Fibroblast of lung (primary cell): ENCODE data around the gene APBA1. TPM values are rescaled to one million over a fixed set of nuclear protein-coding genes. Genes with fewer than 3 reads are reported as not detected.
A peak's percentile ranks its signal among the peaks of the same experiment; 100 is the strongest.

ENCODE experiments used
- DNase-seq, 2 donors: peaks; one replicate each; pipeline versions ENCODE4 v3.0.0 to v3.0.0-alpha.2; 2010; ENCODE audit warnings: low read depth in 2 of 2
- H2AFZ ChIP-seq: 2 replicates; pipeline ENCODE4 v1.5.1; 2012; ENCODE audit warnings: low read length, control low read depth, inconsistent platforms
- H3K27ac ChIP-seq: 2 replicates; pipeline ENCODE4 v1.5.1; 2011; ENCODE audit warnings: low read length, control low read depth; ENCODE audit not compliant: insufficient read depth
- H3K27me3 ChIP-seq: 2 replicates; pipeline ENCODE4 v1.5.1; 2011; ENCODE audit warnings: mild to moderate bottlenecking, low read length; ENCODE audit not compliant: control insufficient read depth, insufficient read depth
- H3K36me3 ChIP-seq: 2 replicates; pipeline ENCODE4 v1.5.1; 2011; ENCODE audit warnings: low read length; ENCODE audit not compliant: control insufficient read depth, insufficient read depth
- H3K4me1 ChIP-seq: 2 replicates; pipeline ENCODE4 v1.5.1; 2011; ENCODE audit warnings: low read length; ENCODE audit not compliant: control insufficient read depth, insufficient read depth; ENCODE audit errors: extremely low read depth
- H3K4me2 ChIP-seq: 2 replicates; pipeline ENCODE4 v1.5.1; 2011; ENCODE audit warnings: low read length, control low read depth; ENCODE audit not compliant: insufficient read depth; ENCODE audit errors: extremely low read depth
- H3K4me3 ChIP-seq, 4 experiments: fragments of 200-600 bp in 1 of 4; sonication (generic) in 1 of 4; replicated peaks in 1 of 4; 2 replicates each; pipeline ENCODE4 v1.5.1; 2011 to 2016; ENCODE audit warnings: low read length in 4 of 4, low read depth in 3 of 4, mild to moderate bottlenecking in 3 of 4, control low read depth in 2 of 4, inconsistent platforms in 1 of 4, mixed read lengths in 1 of 4; ENCODE audit not compliant: insufficient read depth in 1 of 4; ENCODE audit errors: control extremely low read depth in 1 of 4
- H3K79me2 ChIP-seq: 2 replicates; pipeline ENCODE4 v1.5.1; 2012; ENCODE audit warnings: mild to moderate bottlenecking, low read length, inconsistent platforms; ENCODE audit not compliant: control insufficient read depth, insufficient read depth
- H3K9ac ChIP-seq: 2 replicates; pipeline ENCODE4 v1.5.1; 2011; ENCODE audit warnings: mild to moderate bottlenecking, low read length, control low read depth; ENCODE audit not compliant: insufficient read depth
- H3K9me3 ChIP-seq: 2 replicates; pipeline ENCODE4 v1.5.1; 2012; ENCODE audit warnings: low read depth, low read length; ENCODE audit not compliant: control insufficient read depth, insufficient read depth
- H4K20me1 ChIP-seq: 2 replicates; pipeline ENCODE4 v1.5.1; 2011; ENCODE audit warnings: low read length; ENCODE audit not compliant: control insufficient read depth, insufficient read depth; ENCODE audit errors: extremely low read depth
- EZH2 ChIP-seq: IDR thresholded peaks from 2 replicates; pipeline ENCODE4 v1.5.1; 2012; ENCODE audit warnings: low read length, control low read depth, mild to moderate bottlenecking; ENCODE audit errors: missing control alignments
- polyA plus RNA-seq, 2 donors: library from polyadenylated mRNA; depleted of rRNA in 1 of 2; stranded (reverse) in 1 of 2; unstranded in 1 of 2; fragments of >200 nt; gene quantifications; 2 replicates each; pipeline ENCODE4 v1.2.1, GENCODE V29; 2011 to 2012; ENCODE audit warnings: missing spikeins in 1 of 2
- total RNA-seq: library from RNA; depleted of rRNA; stranded (reverse); fragments of >200 nt; gene quantifications from 2 replicates; pipeline ENCODE4 v1.2.1, GENCODE V29; 2014
- TF ChIP-seq, protein P1 (sequence below), 2 donors: IDR thresholded peaks in 1 of 2; conservative IDR thresholded peaks in 1 of 2; 1 replicate in 1 of 2; 2 replicates in 1 of 2; pipeline ENCODE4 v1.5.1; 2011 to 2012; ENCODE audit warnings: low read length in 2 of 2, control low read depth in 1 of 2, inconsistent platforms in 1 of 2, low read depth in 1 of 2, mild to moderate bottlenecking in 1 of 2

Gene APBA1
- total and polyA plus RNA-seq, 2 donors (not counting 1 experiment from before 2014, with no cell fraction given), result 5.0 to 8.8 TPM

DNA sequence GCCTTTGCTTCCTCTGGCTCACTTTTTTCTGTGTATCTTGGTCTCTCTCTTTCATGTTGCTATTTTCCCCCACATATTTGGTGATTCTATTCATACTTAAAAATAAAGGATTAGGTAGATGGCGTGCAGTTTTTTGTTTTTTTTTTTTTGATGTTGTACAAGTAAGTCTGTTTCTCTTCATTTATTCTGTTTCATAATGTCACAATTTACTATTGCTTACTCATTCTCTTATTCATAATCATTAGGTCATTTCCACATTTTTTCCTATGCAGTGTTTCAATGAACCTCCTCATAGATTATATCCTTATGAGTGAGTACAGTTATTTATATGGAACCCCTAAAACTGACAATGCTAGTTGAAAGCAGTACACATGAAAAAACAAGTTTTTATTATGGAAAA is 136.3 kb downstream of the APBA1 start:
- Histone ChIP-seq H3K27me3 (no peaks in the 10 kb centered on the region), H3K4me2 (no peak overlapping the region), H3K4me3 (no peak overlapping the region), H3K36me3 (no peaks in the 10 kb centered on the region), H4K20me1 (no peaks in the 10 kb centered on the region), H3K9ac (no peak overlapping the region), H3K9me3 (no peaks in the 10 kb centered on the region), H2AFZ (no peak overlapping the region), H3K4me1 (no peaks in the 10 kb centered on the region), H3K27ac (peak overlapping the region; percentile 9), H3K79me2 (no peaks in the 10 kb centered on the region)
- peak; percentile 9 to 38 for DNase-seq
- no peak for TF ChIP-seq EZH2
- TF ChIP-seq, protein P1, sequence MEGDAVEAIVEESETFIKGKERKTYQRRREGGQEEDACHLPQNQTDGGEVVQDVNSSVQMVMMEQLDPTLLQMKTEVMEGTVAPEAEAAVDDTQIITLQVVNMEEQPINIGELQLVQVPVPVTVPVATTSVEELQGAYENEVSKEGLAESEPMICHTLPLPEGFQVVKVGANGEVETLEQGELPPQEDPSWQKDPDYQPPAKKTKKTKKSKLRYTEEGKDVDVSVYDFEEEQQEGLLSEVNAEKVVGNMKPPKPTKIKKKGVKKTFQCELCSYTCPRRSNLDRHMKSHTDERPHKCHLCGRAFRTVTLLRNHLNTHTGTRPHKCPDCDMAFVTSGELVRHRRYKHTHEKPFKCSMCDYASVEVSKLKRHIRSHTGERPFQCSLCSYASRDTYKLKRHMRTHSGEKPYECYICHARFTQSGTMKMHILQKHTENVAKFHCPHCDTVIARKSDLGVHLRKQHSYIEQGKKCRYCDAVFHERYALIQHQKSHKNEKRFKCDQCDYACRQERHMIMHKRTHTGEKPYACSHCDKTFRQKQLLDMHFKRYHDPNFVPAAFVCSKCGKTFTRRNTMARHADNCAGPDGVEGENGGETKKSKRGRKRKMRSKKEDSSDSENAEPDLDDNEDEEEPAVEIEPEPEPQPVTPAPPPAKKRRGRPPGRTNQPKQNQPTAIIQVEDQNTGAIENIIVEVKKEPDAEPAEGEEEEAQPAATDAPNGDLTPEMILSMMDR (conservative IDR thresholded peaks at IDR 0.05 in 1 of 2, IDR thresholded peaks at IDR 0.05 in 1 of 2; ENCODE audit: low read depth in 1 of 2, low read length in 2 of 2), result no peak

GRCh38 chr9:69535286-69535832 is 136.8 kb downstream of the APBA1 start:
- H4K20me1 ChIP-seq, result no peaks in the 10 kb centered on the region
- no peaks in the 10 kb centered on the region for H3K4me1 ChIP-seq
- H3K27me3 ChIP-seq, result no peaks in the 10 kb centered on the region
- no peak overlapping the region for H3K4me2 ChIP-seq
- no peaks in the 10 kb centered on the region for H3K79me2 ChIP-seq
- H3K9ac ChIP-seq, result no peak overlapping the region
- no peak overlapping the region for H3K4me3 ChIP-seq
- H3K9me3 ChIP-seq, result no peaks in the 10 kb centered on the region
- H2AFZ ChIP-seq, result no peak overlapping the region
- H3K36me3 ChIP-seq, result no peaks in the 10 kb centered on the region
- TF ChIP-seq, protein P1 (conservative IDR thresholded peaks at IDR 0.05 in 1 of 2, IDR thresholded peaks at IDR 0.05 in 1 of 2; ENCODE audit: low read depth in 1 of 2, low read length in 2 of 2), result no peak
- TF ChIP-seq EZH2, result no peak
- peak overlapping the region; percentile 9 for H3K27ac ChIP-seq
- DNase-seq, result peak in 1 of 2 donors; percentile 1

- H3K9ac ChIP-seq, result no peak overlapping the region
- no peaks in the 10 kb centered on the region for H3K4me1 ChIP-seq
- H4K20me1 ChIP-seq, result no peaks in the 10 kb centered on the region
- no peak overlapping the region for H2AFZ ChIP-seq
- H3K27me3 ChIP-seq, result no peaks in the 10 kb centered on the region
- no peak overlapping the region for H3K4me2 ChIP-seq
- no peaks in the 10 kb centered on the region for H3K36me3 ChIP-seq
- TF ChIP-seq, protein P1 (conservative IDR thresholded peaks at IDR 0.05 in 1 of 2, IDR thresholded peaks at IDR 0.05 in 1 of 2; ENCODE audit: low read depth in 1 of 2, low read length in 2 of 2), result no peak
- no peak for TF ChIP-seq EZH2
- DNase-seq, result no peak
- H3K27ac ChIP-seq, result no peak overlapping the region
- H3K4me3 ChIP-seq, result no peak overlapping the region
- H3K79me2 ChIP-seq, result no peaks in the 10 kb centered on the region
- H3K9me3 ChIP-seq, result no peaks in the 10 kb centered on the region
Observed at GRCh38 chr9:69532396-69532795, 139.8 kb downstream of the APBA1 start.
